B cell (primary cell): ENCODE data around the gene SERPINA12. TPM values are rescaled to one million over a fixed set of nuclear protein-coding genes. Genes with fewer than 3 reads are reported as not detected.
A peak's percentile ranks its signal among the peaks of the same experiment; 100 is the strongest.

Source experiments
- ATAC-seq: fragments of 200-7000 bp; cut with Tn5 transposase; one replicate; pipeline ENCODE4 v1.10.0; 2021; ENCODE audit warnings: low read depth, mild to moderate bottlenecking, moderate number of reproducible peaks, moderate library complexity
- CTCF ChIA-PET: fragments of 350-600 bp; sonication (Branson Sonifier 250); formaldehyde crosslinking; loops from one replicate; lab custom pipeline; 2021; ENCODE audit warnings: antibody characterized with exemption, inconsistent platforms; lab: Charles Lee
- POLR2A ChIA-PET: fragments of 350-600 bp; sonication (Branson Sonifier 250); formaldehyde crosslinking; loops from one replicate; lab custom pipeline; 2021; ENCODE audit warnings: antibody characterized with exemption; lab: Charles Lee
- DNase-seq: peaks from one replicate; pipeline ENCODE4 v3.0.0; 2013
- H2AFZ ChIP-seq: 2 replicates; pipeline ENCODE4 v1.6.1; 2012; ENCODE audit warnings: mild to moderate bottlenecking, low read depth, low read length; ENCODE audit not compliant: insufficient read depth, poor library complexity, severe bottlenecking
- H3K27ac ChIP-seq, 2 donors: 1 replicate in 1 of 2; 2 replicates in 1 of 2; pipeline ENCODE4 v1.5.1; 2012 to 2013; ENCODE audit warnings: low read length in 2 of 2, mild to moderate bottlenecking in 2 of 2, moderate library complexity in 1 of 2
- H3K27me3 ChIP-seq, 4 experiments: fragments of 200-600 bp in 1 of 4; sonication (generic) in 1 of 4; replicated peaks in 1 of 4; 1 replicate in 2 of 4; 2 replicates in 2 of 4; pipeline versions ENCODE4 v1.6.1 to v1.7.0; 2013 to 2016; ENCODE audit warnings: low read length in 3 of 4, mild to moderate bottlenecking in 2 of 4, mixed read lengths in 1 of 4, moderate library complexity in 1 of 4; ENCODE audit not compliant: insufficient read depth in 4 of 4, control insufficient read depth in 3 of 4; ENCODE audit errors: control extremely low read depth in 1 of 4
- H3K36me3 ChIP-seq, 2 experiments: replicated peaks in 1 of 2; 1 replicate in 1 of 2; 2 replicates in 1 of 2; pipeline versions ENCODE4 v1.6.1 to v1.7.1; 2013; ENCODE audit warnings: low read length in 1 of 2; ENCODE audit not compliant: insufficient read depth in 2 of 2, control insufficient read depth in 1 of 2; ENCODE audit errors: control extremely low read depth in 1 of 2, extremely low read depth in 1 of 2
- H3K4me1 ChIP-seq, 2 donors: fragments of 200-600 bp in 1 of 2; sonication (generic) in 1 of 2; 1 replicate in 1 of 2; 2 replicates in 1 of 2; pipeline versions ENCODE4 v1.5.1 to v1.6.1; 2013 to 2017; ENCODE audit warnings: low read length in 2 of 2; ENCODE audit not compliant: control insufficient read depth in 2 of 2, insufficient read depth in 2 of 2
- H3K4me2 ChIP-seq: replicated peaks from 2 replicates; pipeline ENCODE3; 2012; ENCODE audit warnings: mild to moderate bottlenecking, low read depth, low read length; ENCODE audit not compliant: poor library complexity, severe bottlenecking
- H3K4me3 ChIP-seq, 5 experiments: fragments of 200-600 bp in 1 of 5; sonication (generic) in 1 of 5; 1 replicate in 3 of 5; 2 replicates in 2 of 5; pipeline versions ENCODE4 v1.5.1 to v1.7.0; 2011 to 2016; ENCODE audit warnings: low read length in 4 of 5, mild to moderate bottlenecking in 4 of 5, low read depth in 2 of 5, control low read depth in 1 of 5, moderate library complexity in 1 of 5; ENCODE audit not compliant: insufficient read depth in 1 of 5; ENCODE audit errors: control extremely low read depth in 1 of 5, extremely low read depth in 1 of 5
- H3K79me2 ChIP-seq: fragments of 200-600 bp; sonication (generic); one replicate; pipeline ENCODE4 v1.6.0; 2016; ENCODE audit warnings: low read length; ENCODE audit not compliant: control insufficient read depth, insufficient read depth
- H3K9ac ChIP-seq: fragments of 200-600 bp; sonication (generic); 2 replicates; pipeline ENCODE4 v1.6.1; 2017; ENCODE audit warnings: mild to moderate bottlenecking, low read length, moderate library complexity
- H3K9me3 ChIP-seq, 3 donors: one replicate each; pipeline versions ENCODE4 v1.6.1 to v1.7.1; 2013; ENCODE audit warnings: low read length in 2 of 3; ENCODE audit not compliant: control insufficient read depth in 2 of 3, insufficient read depth in 1 of 3; ENCODE audit errors: control extremely low read depth in 1 of 3
- H4K20me1 ChIP-seq: 2 replicates; pipeline ENCODE4 v1.6.0; 2012; ENCODE audit warnings: mild to moderate bottlenecking, low read length; ENCODE audit not compliant: insufficient read depth, control insufficient read depth, poor library complexity, severe bottlenecking
- H3K27ac Mint-ChIP-seq: one replicate; pipeline ENCODE4 v1.8.0; 2021; ENCODE audit warnings: mixed read lengths
- H3K27me3 Mint-ChIP-seq: one replicate; pipeline ENCODE4 v1.8.0; 2021; ENCODE audit warnings: mixed read lengths
- H3K4me1 Mint-ChIP-seq: one replicate; pipeline ENCODE4 v1.8.0; 2021; ENCODE audit warnings: mixed read lengths
- H3K4me3 Mint-ChIP-seq: one replicate; pipeline ENCODE4 v1.8.0; 2021; ENCODE audit warnings: mixed read lengths
- H3K9me3 Mint-ChIP-seq: one replicate; pipeline ENCODE4 v1.8.0; 2022; ENCODE audit warnings: mixed read lengths; ENCODE audit not compliant: insufficient read depth
- CTCF ChIP-seq: fragments of 200-600 bp; IDR thresholded peaks from one replicate; pipeline ENCODE4 v1.8.0; 2022; ENCODE audit warnings: antibody characterized with exemption, mild to moderate bottlenecking
- EZH2 ChIP-seq: IDR thresholded peaks from 2 replicates; pipeline ENCODE4 v1.6.1; 2012; ENCODE audit warnings: borderline replicate concordance, low read depth, mild to moderate bottlenecking, moderate library complexity, low read length; ENCODE audit not compliant: insufficient read depth, poor library complexity, severe bottlenecking
- WGBS: methylation state at CpG from one replicate; pipeline ENCODE4 v1.1.5; 2013; ENCODE audit warnings: missing lambda C conversion rate; ENCODE audit not compliant: insufficient coverage; 5-methylcytosine and 5-hydroxymethylcytosine counted together
- intact Hi-C: fragments of 100-400 bp; cut with micrococcal nuclease; formaldehyde crosslinking; loops from one replicate; pipeline ENCODE4 v1.10.0; 2022
- polyA plus RNA-seq: library from polyadenylated mRNA; depleted of rRNA; stranded (reverse); fragments of >200 nt; gene quantifications from 2 replicates; pipeline ENCODE4 v1.2.3, GENCODE V29; 2012
- total RNA-seq, 2 donors: library from RNA; stranded (reverse); fragments of 120-200 nt in 1 of 2; gene quantifications; 1 replicate in 1 of 2; 2 replicates in 1 of 2; pipeline versions ENCODE4 v1.2.3 to v1.2.4, GENCODE V29; 2013 to 2022

The SERPINA12 gene
- total and polyA plus RNA-seq, 2 donors (not counting 1 experiment from before 2014, with no cell fraction given): not detected

DNA sequence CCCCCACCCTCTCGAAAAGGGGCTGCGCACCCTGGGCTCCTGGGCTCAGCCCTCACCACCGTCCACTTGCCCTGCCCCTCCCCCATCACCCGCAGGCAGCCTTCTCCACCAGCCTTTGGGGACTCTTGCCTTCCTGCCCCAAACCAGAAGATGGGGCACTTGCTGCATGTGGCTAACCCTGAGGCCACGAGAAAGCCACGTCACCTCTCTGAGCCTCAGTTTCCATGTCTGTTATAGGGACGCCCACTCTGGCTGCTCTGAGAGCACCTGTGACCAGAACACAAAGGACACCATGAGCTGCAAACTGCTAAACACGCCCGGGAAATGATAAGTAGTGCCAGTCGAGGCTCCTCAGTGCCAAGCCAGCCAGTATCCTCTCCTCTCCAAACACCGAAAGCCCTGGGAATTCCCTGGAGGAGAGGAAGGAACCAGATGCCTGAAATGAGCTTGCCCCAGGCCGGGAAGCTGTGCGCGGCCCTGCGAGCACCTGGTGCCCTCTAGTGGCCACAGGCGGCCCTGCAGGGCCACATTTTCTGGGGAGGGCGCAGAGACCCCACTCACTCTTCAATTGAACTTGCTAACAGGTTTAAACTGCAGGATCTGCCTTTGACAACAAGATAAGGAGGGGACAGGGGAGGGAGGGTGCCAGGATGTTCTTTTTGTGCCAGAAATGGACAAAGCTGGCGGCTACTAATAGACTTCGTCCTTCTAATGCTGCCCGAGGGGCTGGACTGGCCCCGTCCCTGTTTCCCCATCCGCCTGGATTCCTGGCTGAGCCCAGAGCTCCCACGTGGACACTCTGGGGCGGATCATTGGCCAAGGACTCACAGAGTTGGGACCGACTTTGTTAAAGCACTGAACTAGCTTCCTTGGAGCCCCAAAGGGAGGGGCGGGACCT lies 23.1 kb downstream of the SERPINA12 start:
- peak overlapping the region; percentile 31 for H2AFZ ChIP-seq
- WGBS: 17% methylated on average over 26 of the region's 26 CpGs
- peak; percentile 46 for ATAC-seq
- H3K4me1 Mint-ChIP-seq: peaks cover 41% of the 10 kb centered on the region
- no peak overlapping the region for H3K4me3 ChIP-seq
- intact Hi-C loops: loop anchor here (1.0 to 10.0 kb wide), 2 partner anchors 63 to 141 kb away; no protein-coding TSS in a partner anchor
- no peaks in the 10 kb centered on the region for H3K9me3 Mint-ChIP-seq
- peaks cover 0 to 14% (median 4%) of the 10 kb centered on the region in 4 experiments for H3K27me3 ChIP-seq
- no peak overlapping the region for H3K27ac Mint-ChIP-seq
- POLR2A ChIA-PET: no interaction called here
- H3K9me3 ChIP-seq: peaks cover 0 to 11% (median 0%) of the 10 kb centered on the region in 3 donors
- CTCF ChIA-PET: interaction anchor here (0.6 to 7.3 kb wide), 21 partner anchors 10 to 450 kb away, joined by 3 to 73 read pairs (median 4); partner anchors contain the start of gene SERPINA9
- peaks cover 29% of the 10 kb centered on the region for H3K27me3 Mint-ChIP-seq
- H4K20me1 ChIP-seq: no peaks in the 10 kb centered on the region
- DNase-seq: peak; percentile 58
- H3K4me1 ChIP-seq: peaks cover 0 to 13% of the 10 kb centered on the region in 2 donors
- H3K4me2 ChIP-seq: peak overlapping the region; percentile 20
- H3K4me3 Mint-ChIP-seq: peak overlapping the region; percentile 56
- no peak for TF ChIP-seq EZH2
- TF ChIP-seq CTCF: peak; percentile 96
- H3K36me3 ChIP-seq: no peaks in the 10 kb centered on the region
- H3K79me2 ChIP-seq: no peaks in the 10 kb centered on the region
- no peak overlapping the region for H3K9ac ChIP-seq
- H3K27ac ChIP-seq: no peak overlapping the region
